GM10266 (cell line): ENCODE data around the gene RABL3.
A peak's percentile ranks its signal among the peaks of the same experiment; 100 is the strongest.

Experiments
- DNase-seq: peaks from one replicate; pipeline ENCODE4 v3.0.0; 2012; ENCODE audit errors: extremely low spot score
- TF ChIP-seq, protein P1 (sequence below): IDR thresholded peaks from 2 replicates; pipeline ENCODE4 v1.5.1; 2012; ENCODE audit warnings: mild to moderate bottlenecking, low read depth; ENCODE audit not compliant: control insufficient read depth, insufficient read depth; ENCODE audit errors: missing control alignments

Gene RABL3

DNA sequence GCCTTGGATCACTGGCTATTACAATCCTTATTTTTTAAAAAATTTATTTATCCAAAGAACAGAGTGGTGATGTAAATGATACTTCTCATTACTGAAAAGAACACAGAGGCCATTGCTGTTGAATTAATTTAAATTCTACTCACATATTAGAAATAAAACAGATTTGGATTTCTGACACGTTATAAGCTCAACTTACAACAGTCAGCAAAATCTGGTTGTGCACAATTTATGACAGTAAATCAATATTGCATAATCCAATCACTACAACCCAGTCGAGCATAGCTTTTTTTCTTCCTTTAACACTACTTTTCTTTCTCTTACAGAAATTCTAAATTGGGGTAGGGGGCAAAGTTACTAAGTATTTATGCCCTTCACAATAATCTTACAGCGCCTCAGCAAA is 43.0 kb downstream of the RABL3 start:
- TF ChIP-seq, protein P1, sequence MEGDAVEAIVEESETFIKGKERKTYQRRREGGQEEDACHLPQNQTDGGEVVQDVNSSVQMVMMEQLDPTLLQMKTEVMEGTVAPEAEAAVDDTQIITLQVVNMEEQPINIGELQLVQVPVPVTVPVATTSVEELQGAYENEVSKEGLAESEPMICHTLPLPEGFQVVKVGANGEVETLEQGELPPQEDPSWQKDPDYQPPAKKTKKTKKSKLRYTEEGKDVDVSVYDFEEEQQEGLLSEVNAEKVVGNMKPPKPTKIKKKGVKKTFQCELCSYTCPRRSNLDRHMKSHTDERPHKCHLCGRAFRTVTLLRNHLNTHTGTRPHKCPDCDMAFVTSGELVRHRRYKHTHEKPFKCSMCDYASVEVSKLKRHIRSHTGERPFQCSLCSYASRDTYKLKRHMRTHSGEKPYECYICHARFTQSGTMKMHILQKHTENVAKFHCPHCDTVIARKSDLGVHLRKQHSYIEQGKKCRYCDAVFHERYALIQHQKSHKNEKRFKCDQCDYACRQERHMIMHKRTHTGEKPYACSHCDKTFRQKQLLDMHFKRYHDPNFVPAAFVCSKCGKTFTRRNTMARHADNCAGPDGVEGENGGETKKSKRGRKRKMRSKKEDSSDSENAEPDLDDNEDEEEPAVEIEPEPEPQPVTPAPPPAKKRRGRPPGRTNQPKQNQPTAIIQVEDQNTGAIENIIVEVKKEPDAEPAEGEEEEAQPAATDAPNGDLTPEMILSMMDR: no peak
- DNase-seq: no peak

DNA sequence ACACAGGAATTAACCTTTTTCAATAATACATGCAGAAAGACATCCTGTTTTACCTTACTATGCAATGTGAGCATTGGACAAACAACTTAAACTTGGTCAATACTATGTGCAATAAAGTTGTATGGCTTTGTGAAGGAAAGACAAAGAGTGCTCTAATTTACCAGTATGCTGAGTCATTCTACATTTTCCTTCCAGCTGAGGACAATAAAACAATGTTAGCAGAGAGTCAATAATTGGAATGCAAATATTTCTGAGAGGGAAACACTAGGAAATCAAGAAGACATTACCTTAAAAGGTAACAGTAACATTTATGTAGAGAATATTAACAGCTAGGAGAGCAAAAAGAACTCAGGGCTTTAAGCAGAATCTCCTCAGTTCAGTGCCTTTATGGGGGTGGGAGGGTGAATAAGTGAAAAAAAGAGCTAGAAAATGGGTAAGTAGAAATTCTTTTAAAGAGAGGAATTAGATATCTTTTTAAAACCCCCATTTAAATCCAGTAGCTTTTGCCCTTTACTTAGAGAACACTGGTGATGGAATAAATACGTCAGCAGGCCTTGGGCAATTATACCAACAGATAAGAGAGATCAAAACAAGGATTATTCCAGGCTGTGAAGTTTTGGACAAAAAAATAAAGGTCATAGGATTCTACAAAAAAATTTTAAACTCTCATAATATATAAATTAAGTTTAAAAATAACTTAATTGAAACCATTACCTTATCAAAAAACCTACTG is 48.7 kb downstream of the RABL3 start:
- DNase-seq: no peak
- TF ChIP-seq, protein P1: no peak

DNA sequence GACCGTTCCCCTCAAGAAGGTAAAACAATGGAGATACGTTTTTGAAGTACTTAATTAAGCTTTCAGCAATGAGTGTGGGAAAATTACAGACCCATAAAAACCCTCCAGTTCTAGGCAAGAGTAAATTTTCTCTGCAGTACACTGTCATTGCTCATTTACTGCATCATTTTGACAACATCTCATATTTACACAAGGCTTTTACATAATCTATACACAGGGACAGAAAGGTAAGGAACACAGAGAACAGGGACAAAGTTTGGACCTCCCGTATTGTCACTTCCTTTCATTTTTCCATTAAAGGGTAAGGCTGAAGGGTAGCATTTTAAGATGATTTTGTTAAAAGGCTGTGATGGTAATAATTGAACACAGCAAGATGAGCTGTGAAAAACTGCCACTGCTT is 52.9 kb downstream of the RABL3 start:
- TF ChIP-seq, protein P1: no peak
- DNase-seq: no peak

DNA sequence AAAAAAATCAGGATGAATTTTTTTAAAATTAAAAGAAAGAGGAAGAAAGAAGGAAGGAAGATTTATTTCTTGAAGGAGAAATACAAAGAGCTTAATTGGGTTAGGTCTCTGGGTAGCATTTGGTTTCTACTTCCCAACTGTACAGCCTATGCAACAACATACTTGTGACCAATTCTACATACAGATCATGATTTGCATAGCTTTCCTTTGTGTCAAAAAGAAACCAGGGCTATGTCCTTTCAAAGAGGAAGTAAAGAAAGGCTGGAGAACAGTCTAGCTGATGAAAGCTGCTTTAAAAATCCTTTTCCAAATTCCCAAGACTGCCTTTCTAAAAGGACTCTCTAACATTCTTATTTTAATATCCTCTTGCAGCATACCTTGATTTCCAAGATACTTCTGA is 54.2 kb downstream of the RABL3 start:
- peak; percentile 43 for DNase-seq
- TF ChIP-seq, protein P1: no peak

DNA sequence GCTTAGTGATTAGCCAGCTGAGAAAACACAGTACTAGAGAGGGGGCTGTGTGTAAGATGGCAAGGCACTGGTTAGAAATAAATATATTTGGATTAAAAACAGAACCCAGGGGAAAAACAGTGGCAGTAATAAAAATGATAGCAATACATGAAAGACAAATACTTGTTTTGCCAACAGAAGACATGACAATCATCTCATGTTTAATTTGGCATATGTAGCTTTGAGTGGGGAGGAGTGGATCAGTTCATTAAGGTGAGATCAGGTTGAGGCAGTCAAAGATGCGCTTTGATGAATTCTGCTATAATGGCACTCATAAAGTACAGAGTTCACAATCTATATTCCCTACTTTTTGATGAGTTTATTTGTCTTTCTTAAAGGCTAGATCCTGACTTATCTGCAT is 56.9 kb downstream of the RABL3 start:
- TF ChIP-seq, protein P1: no peak

DNA sequence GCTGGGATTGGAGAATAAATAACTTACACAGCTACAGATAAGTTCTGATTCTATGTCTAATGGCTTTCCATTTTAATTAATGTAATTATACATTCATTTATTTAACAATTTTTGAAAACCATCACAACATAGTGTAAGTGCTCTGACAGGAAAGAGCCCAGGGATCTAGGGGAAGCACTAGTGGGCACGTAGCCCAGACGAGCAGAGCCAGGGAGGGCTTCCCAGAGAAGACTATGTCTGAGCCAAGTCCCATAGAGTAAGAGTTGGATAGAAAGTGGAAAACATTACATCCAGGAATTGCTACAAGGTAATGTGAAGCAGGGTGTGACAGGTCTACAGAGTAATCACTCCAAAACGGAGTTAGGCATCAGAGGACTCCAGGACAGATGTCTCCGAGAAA is 57.4 kb downstream of the RABL3 start:
- TF ChIP-seq, protein P1: no peak
- no peak for DNase-seq

More for the DNA sequence above, 56.9 kb downstream of the RABL3 start:
- no peak for DNase-seq

DNA sequence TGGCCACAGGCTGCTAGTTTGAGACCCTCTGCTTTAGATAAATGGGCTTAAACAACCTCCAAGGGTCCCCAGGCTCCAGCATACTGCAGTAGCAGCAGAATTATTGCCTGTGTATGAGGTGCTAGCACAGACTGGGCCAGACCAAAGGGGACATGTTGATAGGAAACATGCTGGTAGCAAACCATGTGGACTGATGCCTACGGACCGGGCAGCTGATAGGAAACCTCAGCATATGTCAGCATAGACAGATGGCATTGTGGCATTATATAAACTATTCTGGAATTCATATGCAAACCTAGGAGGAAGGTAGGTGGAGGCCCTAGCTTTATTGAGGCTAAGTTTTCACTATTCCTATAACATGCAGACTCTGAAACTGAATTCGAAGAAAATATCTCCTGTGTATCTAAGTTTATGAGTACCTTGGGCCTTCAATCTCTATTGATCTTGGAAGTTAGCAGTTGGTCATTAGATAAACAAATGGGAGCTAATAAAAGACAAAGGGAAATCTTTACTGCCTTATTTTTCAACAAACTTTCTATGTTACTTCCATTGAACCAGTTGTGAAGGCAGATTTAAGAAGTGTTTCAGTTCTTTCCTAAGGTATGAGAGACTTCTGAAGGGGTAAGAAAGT is 58.5 kb downstream of the RABL3 start:
- no peak for DNase-seq
- TF ChIP-seq, protein P1: no peak
